ENCODE results near the gene PSMB2. TPM values are rescaled to one million over a fixed set of nuclear protein-coding genes. Genes with fewer than 3 reads are reported as not detected.

Gene PSMB2
- total RNA-seq, 1 donor, result 17.2 TPM

- peaks cover 46% of the 10 kb centered on the region for H3K4me1 ChIP-seq (ENCODE audit: insufficient read depth, low read length)
- no peak overlapping the region for H3K4me3 ChIP-seq (ENCODE audit: low read length)
- no peaks in the 10 kb centered on the region for H3K9me3 ChIP-seq (ENCODE audit: low read depth, low read length)
- peaks cover 7% of the 10 kb centered on the region for H3K27me3 ChIP-seq (ENCODE audit: insufficient read depth, low read length)
Measured at GRCh38 chr1:35574655-35575415, 66.5 kb downstream of the PSMB2 start.

- Histone ChIP-seq H3K27me3 (ENCODE audit: insufficient read depth, low read length) (peaks cover 7% of the 10 kb centered on the region), H3K4me3 (ENCODE audit: low read length) (no peak overlapping the region), H3K4me1 (ENCODE audit: insufficient read depth, low read length) (peaks cover 46% of the 10 kb centered on the region), H3K9me3 (ENCODE audit: low read depth, low read length) (no peaks in the 10 kb centered on the region)
Measured at GRCh38 chr1:35574125-35574654, 67.1 kb downstream of the PSMB2 start.

GRCh38 chr1:35573198-35574124, 67.9 kb downstream of the PSMB2 start, which contains the start of gene TFAP2E:
TFAP2E (plus strand) TSS chr1:35573314; CDS start chr1:35573578, 264 bp downstream.
- Histone ChIP-seq H3K4me3 (ENCODE audit: low read length) (no peak within 1 kb of the TSS), H3K27me3 (ENCODE audit: insufficient read depth, low read length) (peaks cover 7% of the 10 kb centered on the region)

DNA sequence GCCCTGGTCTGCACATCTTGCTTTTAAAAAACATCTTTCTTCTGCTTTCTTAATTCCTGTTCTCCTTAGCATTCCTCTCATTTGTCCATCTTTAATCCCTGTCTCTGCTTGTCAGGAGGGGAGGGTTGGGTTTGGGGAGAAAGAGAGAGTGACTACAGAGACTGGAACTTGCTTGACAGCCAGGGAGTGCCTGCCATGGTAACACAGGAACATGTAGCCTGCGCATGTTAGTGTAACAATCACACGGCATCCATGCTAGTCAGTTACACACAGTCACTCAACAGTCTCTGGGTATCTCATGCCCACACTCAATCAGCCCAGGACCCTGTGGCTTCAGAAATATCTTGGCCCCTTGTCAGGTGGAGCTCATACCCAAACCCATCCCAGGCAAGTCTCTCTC, 69.0 kb downstream of the PSMB2 start:
- H3K4me3 ChIP-seq (ENCODE audit: low read length), result no peak overlapping the region
- peaks cover 7% of the 10 kb centered on the region for H3K27me3 ChIP-seq (ENCODE audit: insufficient read depth, low read length)
- H3K9me3 ChIP-seq (ENCODE audit: low read depth, low read length), result no peaks in the 10 kb centered on the region
- peaks cover 33% of the 10 kb centered on the region for H3K4me1 ChIP-seq (ENCODE audit: insufficient read depth, low read length)

More at GRCh38 chr1:35573198-35574124, 67.9 kb downstream of the PSMB2 start, which contains the start of gene TFAP2E:
- Histone ChIP-seq H3K9me3 (ENCODE audit: low read depth, low read length) (no peaks in the 10 kb centered on the region), H3K4me1 (ENCODE audit: insufficient read depth, low read length) (peaks cover 44% of the 10 kb centered on the region)

DNA sequence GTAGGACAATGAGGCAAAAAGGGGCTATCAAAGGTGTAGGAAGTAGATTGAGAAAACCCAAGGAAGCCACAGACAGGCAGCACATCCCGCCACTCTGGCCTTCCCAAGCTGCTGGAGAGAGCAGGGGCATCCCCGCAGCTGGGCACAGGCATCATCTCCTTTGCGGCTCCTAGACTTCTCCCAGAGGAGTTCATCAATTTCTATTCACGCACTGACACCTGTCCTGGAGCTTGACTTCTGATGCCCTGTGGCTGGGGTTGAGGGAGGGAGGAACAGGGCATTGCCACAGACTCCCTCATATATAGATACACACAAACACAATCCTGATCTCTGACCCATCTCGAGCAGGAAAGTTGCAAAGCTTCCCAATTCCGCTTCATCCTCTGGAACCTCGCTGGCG, 70.1 kb downstream of the PSMB2 start:
- Histone ChIP-seq H3K9me3 (ENCODE audit: low read depth, low read length) (no peaks in the 10 kb centered on the region), H3K27me3 (ENCODE audit: insufficient read depth, low read length) (peaks cover 7% of the 10 kb centered on the region), H3K4me3 (ENCODE audit: low read length) (no peak overlapping the region), H3K4me1 (ENCODE audit: insufficient read depth, low read length) (peaks cover 23% of the 10 kb centered on the region)

DNA sequence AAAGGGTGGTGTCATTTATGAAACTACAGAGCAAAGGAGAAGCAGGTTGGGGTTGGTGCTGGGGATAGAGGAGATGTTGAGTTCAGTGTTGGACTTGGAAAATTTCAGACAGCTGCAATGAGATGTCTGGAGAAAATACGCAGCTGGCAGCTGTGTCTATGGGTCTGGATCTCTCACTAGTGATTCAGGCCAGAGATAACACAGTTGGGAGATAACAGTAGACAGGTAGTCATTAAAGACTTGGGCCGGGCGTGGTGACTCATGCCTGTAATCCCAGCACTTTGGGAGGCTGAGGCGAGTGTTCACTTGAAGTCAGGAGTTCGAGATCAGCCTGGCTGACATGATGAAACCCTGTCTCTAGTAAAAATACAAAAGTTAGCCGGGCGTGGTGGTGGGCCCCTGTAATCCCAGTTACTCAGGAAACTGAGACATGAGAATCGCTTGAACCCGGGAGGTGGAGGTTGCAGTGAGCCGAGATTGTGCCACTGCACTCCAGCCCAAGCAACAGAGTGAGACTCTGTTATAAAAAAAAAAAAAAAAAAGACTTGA, 70.7 kb downstream of the PSMB2 start:
- Histone ChIP-seq H3K27me3 (ENCODE audit: insufficient read depth, low read length) (peaks cover 7% of the 10 kb centered on the region), H3K9me3 (ENCODE audit: low read depth, low read length) (no peaks in the 10 kb centered on the region), H3K4me1 (ENCODE audit: insufficient read depth, low read length) (peaks cover 17% of the 10 kb centered on the region), H3K4me3 (ENCODE audit: low read length) (no peak overlapping the region)

DNA sequence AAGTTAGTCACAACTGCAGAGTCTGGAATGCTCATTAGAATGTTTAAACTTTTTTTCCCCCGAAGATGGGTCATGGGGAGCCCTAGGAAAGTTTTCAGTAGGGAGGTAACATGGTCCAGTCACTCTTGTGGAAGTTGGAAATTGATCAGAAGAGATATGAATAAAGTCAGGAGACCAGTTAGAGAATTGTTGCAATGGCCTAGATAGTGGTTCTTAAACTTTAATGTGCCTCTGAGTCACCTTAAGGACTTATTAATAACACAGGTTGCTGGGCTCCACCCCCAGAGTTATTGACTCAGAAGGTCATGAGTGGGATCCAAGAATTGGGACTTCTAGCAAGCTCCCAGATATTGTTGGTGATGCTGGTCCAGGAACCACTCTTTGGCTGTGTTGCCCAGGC, 71.4 kb downstream of the PSMB2 start:
- H3K27me3 ChIP-seq (ENCODE audit: insufficient read depth, low read length), result peaks cover 7% of the 10 kb centered on the region
- no peaks in the 10 kb centered on the region for H3K9me3 ChIP-seq (ENCODE audit: low read depth, low read length)
- H3K4me3 ChIP-seq (ENCODE audit: low read length), result no peak overlapping the region
- H3K4me1 ChIP-seq (ENCODE audit: insufficient read depth, low read length), result peaks cover 13% of the 10 kb centered on the region

DNA sequence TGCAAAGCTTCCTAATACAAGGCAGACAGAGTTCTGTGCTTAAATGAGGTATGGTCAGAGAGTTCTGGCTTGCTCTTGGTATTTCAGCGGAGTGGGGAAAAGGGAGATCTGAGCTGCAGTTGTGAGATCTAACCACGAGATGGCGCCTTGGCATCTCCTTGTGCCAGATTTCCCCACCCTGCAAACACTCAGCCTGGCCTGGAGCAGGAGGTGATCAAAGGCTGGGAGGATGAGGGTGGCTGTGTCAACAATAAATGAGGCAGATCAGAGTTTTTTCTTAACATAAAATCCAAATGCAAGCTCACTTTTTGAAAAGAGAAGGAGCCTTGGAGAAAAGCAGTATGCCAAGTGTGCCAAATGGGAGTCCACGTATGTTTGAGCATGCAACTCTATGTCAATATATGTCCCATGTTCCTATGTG, 72.3 kb downstream of the PSMB2 start:
- peaks cover 12% of the 10 kb centered on the region for H3K4me1 ChIP-seq (ENCODE audit: insufficient read depth, low read length)
- H3K9me3 ChIP-seq (ENCODE audit: low read depth, low read length), result no peaks in the 10 kb centered on the region
- H3K27me3 ChIP-seq (ENCODE audit: insufficient read depth, low read length), result peaks cover 7% of the 10 kb centered on the region
- H3K4me3 ChIP-seq (ENCODE audit: low read length), result no peak overlapping the region

DNA sequence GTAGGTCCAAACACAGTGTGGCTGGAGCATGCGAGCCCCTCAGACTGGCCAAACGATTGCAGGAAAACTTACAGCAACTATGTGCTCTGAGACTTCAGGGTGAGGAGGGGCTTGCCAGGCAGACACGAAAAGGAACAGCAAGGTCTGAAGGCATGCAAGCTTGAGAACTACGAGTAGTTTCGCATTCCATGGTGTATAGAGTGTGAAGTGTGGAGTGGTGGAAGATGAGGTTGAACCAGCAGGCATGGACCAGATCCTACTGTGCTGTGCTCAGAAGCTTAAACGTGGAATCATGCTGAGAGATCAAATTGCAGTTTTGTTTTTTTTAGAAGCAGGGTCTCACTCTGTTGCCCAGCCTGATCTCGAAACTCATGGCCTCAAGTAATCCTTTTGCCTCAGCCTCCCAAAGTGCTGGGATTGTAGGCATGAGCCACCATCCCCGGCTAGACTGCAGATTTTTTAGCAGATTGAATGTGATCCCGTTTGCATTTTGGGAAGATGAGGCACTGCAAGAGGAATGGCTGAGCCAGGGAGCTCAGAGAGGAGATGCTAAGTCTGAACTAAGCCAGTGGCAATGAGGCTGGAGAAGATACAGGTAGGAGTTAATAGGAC, 73.3 kb downstream of the PSMB2 start:
- no peak overlapping the region for H3K4me3 ChIP-seq (ENCODE audit: low read length)
- no peaks in the 10 kb centered on the region for H3K9me3 ChIP-seq (ENCODE audit: low read depth, low read length)
- peaks cover 6% of the 10 kb centered on the region for H3K4me1 ChIP-seq (ENCODE audit: insufficient read depth, low read length)
- H3K27me3 ChIP-seq (ENCODE audit: insufficient read depth, low read length), result peaks cover 6% of the 10 kb centered on the region

GRCh38 chr1:35565742-35566133, 75.6 kb downstream of the PSMB2 start:
- Histone ChIP-seq H3K27me3 (ENCODE audit: insufficient read depth, low read length) (no peaks in the 10 kb centered on the region), H3K9me3 (ENCODE audit: low read depth, low read length) (no peaks in the 10 kb centered on the region), H3K4me1 (ENCODE audit: insufficient read depth, low read length) (no peaks in the 10 kb centered on the region), H3K4me3 (ENCODE audit: low read length) (no peak overlapping the region)

DNA sequence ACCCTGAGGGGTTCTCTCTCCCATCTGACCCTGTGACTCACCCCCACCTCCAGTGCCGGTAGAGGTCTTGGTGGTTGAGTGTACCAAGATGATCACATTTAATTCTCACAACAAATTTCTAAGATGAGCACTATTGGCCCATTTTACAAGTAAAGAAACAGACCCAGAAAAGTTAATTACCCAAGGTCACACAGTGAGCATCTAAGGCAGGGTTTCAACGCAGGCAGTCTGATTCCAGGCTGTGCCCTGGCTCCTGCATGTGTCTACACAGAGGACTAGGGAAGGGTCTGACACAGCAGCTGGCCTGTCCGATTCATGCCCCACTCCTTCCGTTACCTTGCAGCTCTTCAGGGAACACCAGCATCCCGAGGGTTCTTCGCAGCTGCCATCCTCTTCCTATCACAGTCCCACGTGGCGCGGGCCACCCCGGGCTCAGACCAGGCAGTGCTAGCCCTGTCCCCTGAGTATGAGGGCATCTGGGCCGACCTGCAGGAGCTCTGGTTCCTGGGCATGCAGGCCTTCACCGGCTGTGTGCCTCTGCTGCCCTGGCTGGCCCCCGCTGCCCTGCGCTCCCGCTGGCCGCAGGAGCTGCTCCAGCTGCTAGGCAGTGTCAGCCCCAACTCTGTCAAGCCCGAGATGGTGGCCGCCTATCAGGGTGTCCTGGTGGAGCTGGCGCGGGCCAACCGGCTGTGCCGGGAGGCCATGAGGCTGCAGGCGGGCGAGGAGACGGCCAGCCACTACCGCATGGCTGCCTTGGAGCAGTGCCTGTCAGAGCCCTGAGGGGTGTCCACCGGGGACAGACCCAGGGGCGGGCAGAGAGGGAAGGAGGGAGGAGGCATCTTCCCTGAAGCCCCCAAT, 76.2 kb downstream of the PSMB2 start:
- Histone ChIP-seq H3K27me3 (ENCODE audit: insufficient read depth, low read length) (no peaks in the 10 kb centered on the region), H3K9me3 (ENCODE audit: low read depth, low read length) (no peaks in the 10 kb centered on the region), H3K4me1 (ENCODE audit: insufficient read depth, low read length) (no peaks in the 10 kb centered on the region), H3K4me3 (ENCODE audit: low read length) (no peak overlapping the region)

DNA sequence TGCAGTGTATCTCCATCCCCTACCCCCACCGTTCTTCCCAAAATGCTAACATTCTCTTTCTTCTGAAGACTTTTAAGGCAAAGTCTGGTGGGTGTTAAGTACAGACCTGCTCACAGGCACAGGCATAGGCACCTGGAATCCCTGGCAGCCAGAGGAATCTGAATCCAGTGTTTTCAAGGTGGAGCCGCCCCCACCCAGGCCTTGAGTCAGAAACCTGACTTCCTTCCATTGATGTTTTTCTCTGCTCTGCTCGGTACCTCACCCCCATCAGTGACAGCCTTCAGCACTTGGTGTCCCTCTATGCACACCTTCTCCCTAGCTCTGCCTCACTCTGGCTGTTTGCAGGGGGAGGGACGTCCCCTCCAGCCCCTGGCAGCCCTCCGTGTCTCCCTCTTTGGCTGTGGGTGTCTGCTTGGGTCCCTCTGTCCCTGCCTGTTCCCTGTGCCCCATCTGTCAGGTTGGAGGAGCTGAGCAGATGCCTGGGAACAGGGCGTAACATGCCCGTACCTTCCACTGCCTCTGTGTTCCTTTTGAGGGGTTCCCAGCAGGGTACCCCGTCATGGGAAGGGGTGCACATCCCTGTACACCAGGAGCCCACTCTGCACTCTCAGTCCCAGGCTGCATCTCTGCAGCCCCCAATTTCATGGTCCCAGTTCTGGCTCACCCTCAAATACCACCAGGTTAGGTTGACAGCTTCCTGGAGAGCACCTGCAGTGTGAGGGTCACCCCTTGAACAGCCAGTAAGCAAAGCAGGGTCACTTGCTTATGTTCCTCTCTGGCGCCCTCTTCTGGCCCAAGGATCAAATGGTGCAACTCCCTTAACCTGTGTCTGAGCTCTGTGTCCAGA, 77.1 kb downstream of the PSMB2 start:
- no peaks in the 10 kb centered on the region for H3K27me3 ChIP-seq (ENCODE audit: insufficient read depth, low read length)
- H3K4me3 ChIP-seq (ENCODE audit: low read length), result no peak overlapping the region
- H3K9me3 ChIP-seq (ENCODE audit: low read depth, low read length), result no peaks in the 10 kb centered on the region

GRCh38 chr1:35563166-35563565, 78.2 kb downstream of the PSMB2 start:
- Histone ChIP-seq H3K27me3 (ENCODE audit: insufficient read depth, low read length) (no peaks in the 10 kb centered on the region), H3K9me3 (ENCODE audit: low read depth, low read length) (no peaks in the 10 kb centered on the region), H3K4me3 (ENCODE audit: low read length) (no peak overlapping the region), H3K4me1 (ENCODE audit: insufficient read depth, low read length) (peaks cover 9% of the 10 kb centered on the region)

More for the DNA sequence above, 77.1 kb downstream of the PSMB2 start:
- H3K4me1 ChIP-seq (ENCODE audit: insufficient read depth, low read length), result peaks cover 3% of the 10 kb centered on the region
